ENCODE data around the gene RBMS3.
"Not testable (repeated sequence)": the region's sequence is repeated elsewhere in the genome, so short reads cannot be mapped to it uniquely, and the experiment has no call there.

RBMS3 gene

GRCh38 chr3:29493109-29493508 lies 212.2 kb downstream of the RBMS3 start:
- DNase-seq, result no peak

GRCh38 chr3:29494305-29495036 lies 213.6 kb downstream of the RBMS3 start:
- DNase-seq, result no peak

GRCh38 chr3:29497282-29497681 lies 216.4 kb downstream of the RBMS3 start:
- DNase-seq, result no peak

GRCh38 chr3:29502771-29503170 lies 221.9 kb downstream of the RBMS3 start:
- no peak for DNase-seq

GRCh38 chr3:29503314-29503713 lies 222.4 kb downstream of the RBMS3 start:
- DNase-seq, result no peak

- DNase-seq, result no peak
Observed at GRCh38 chr3:29503958-29504357, 223.1 kb downstream of the RBMS3 start.

- no peak for DNase-seq
Observed at GRCh38 chr3:29506502-29506901, 225.6 kb downstream of the RBMS3 start.

GRCh38 chr3:29511701-29512100 lies 230.8 kb downstream of the RBMS3 start:
- DNase-seq, result no peak

- DNase-seq, result no peak
Observed at GRCh38 chr3:29512641-29513040, 231.8 kb downstream of the RBMS3 start.

GRCh38 chr3:29513236-29513635 lies 232.4 kb downstream of the RBMS3 start:
- no peak for DNase-seq

GRCh38 chr3:29514170-29514569 lies 233.3 kb downstream of the RBMS3 start:
- no peak for DNase-seq

- DNase-seq, result no peak
Observed at GRCh38 chr3:29514912-29515311, 234.0 kb downstream of the RBMS3 start.

- DNase-seq, result no peak
Observed at GRCh38 chr3:29515451-29515850, 234.6 kb downstream of the RBMS3 start.

GRCh38 chr3:29516164-29516563 lies 235.3 kb downstream of the RBMS3 start:
- no peak for DNase-seq

- DNase-seq, result no peak
Observed at GRCh38 chr3:29520764-29521163, 239.9 kb downstream of the RBMS3 start.

GRCh38 chr3:29521293-29521692 lies 240.4 kb downstream of the RBMS3 start:
- DNase-seq, result no peak

- no peak for DNase-seq
Observed at GRCh38 chr3:29521751-29522150, 240.9 kb downstream of the RBMS3 start.

- DNase-seq, result not testable (repeated sequence)
Observed at GRCh38 chr3:29524433-29524832, 243.6 kb downstream of the RBMS3 start.

GRCh38 chr3:29525254-29525881 lies 244.5 kb downstream of the RBMS3 start:
- peak; percentile 67 for DNase-seq

GRCh38 chr3:29527246-29527645 lies 246.4 kb downstream of the RBMS3 start:
- no peak for DNase-seq

GRCh38 chr3:29531644-29532043 lies 250.8 kb downstream of the RBMS3 start:
- no peak for DNase-seq

GRCh38 chr3:29532473-29532872 lies 251.6 kb downstream of the RBMS3 start:
- no peak for DNase-seq

- no peak for DNase-seq
Observed at GRCh38 chr3:29534006-29534405, 253.1 kb downstream of the RBMS3 start.

- DNase-seq, result no peak
Observed at GRCh38 chr3:29536016-29536758, 255.3 kb downstream of the RBMS3 start.

All from NCI-H1436 (cell line).